ENCODE data around the gene FFAR4. TPM values are rescaled to one million over a fixed set of nuclear protein-coding genes. Genes with fewer than 3 reads are reported as not detected.

FFAR4 gene
- total and polyA plus RNA-seq, 2 experiments from 2014 or later: 0.06 TPM; not detected in 1

GRCh38 chr10:93613126-93613525 is 46.7 kb downstream of the FFAR4 start (continued):
- TF ChIP-seq, protein P1, sequence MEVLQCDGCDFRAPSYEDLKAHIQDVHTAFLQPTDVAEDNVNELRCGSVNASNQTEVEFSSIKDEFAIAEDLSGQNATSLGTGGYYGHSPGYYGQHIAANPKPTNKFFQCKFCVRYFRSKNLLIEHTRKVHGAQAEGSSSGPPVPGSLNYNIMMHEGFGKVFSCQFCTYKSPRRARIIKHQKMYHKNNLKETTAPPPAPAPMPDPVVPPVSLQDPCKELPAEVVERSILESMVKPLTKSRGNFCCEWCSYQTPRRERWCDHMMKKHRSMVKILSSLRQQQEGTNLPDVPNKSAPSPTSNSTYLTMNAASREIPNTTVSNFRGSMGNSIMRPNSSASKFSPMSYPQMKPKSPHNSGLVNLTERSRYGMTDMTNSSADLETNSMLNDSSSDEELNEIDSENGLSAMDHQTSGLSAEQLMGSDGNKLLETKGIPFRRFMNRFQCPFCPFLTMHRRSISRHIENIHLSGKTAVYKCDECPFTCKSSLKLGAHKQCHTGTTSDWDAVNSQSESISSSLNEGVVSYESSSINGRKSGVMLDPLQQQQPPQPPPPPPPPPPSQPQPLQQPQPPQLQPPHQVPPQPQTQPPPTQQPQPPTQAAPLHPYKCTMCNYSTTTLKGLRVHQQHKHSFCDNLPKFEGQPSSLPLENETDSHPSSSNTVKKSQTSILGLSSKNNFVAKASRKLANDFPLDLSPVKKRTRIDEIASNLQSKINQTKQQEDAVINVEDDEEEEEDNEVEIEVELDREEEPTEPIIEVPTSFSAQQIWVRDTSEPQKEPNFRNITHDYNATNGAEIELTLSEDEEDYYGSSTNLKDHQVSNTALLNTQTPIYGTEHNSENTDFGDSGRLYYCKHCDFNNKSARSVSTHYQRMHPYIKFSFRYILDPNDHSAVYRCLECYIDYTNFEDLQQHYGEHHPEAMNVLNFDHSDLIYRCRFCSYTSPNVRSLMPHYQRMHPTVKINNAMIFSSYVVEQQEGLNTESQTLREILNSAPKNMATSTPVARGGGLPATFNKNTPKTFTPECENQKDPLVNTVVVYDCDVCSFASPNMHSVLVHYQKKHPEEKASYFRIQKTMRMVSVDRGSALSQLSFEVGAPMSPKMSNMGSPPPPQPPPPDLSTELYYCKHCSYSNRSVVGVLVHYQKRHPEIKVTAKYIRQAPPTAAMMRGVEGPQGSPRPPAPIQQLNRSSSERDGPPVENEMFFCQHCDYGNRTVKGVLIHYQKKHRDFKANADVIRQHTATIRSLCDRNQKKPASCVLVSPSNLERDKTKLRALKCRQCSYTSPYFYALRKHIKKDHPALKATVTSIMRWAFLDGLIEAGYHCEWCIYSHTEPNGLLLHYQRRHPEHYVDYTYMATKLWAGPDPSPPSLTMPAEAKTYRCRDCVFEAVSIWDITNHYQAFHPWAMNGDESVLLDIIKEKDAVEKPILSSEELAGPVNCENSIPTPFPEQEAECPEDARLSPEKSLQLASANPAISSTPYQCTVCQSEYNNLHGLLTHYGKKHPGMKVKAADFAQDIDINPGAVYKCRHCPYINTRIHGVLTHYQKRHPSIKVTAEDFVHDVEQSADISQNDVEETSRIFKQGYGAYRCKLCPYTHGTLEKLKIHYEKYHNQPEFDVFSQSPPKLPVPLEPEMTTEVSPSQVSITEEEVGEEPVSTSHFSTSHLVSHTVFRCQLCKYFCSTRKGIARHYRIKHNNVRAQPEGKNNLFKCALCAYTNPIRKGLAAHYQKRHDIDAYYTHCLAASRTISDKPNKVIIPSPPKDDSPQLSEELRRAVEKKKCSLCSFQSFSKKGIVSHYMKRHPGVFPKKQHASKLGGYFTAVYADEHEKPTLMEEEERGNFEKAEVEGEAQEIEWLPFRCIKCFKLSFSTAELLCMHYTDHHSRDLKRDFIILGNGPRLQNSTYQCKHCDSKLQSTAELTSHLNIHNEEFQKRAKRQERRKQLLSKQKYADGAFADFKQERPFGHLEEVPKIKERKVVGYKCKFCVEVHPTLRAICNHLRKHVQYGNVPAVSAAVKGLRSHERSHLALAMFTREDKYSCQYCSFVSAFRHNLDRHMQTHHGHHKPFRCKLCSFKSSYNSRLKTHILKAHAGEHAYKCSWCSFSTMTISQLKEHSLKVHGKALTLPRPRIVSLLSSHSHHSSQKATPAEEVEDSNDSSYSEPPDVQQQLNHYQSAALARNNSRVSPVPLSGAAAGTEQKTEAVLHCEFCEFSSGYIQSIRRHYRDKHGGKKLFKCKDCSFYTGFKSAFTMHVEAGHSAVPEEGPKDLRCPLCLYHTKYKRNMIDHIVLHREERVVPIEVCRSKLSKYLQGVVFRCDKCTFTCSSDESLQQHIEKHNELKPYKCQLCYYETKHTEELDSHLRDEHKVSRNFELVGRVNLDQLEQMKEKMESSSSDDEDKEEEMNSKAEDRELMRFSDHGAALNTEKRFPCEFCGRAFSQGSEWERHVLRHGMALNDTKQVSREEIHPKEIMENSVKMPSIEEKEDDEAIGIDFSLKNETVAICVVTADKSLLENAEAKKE (CRISPR knock-in tag; IDR thresholded peaks at IDR 0.05): no peak

- H3K4me2 ChIP-seq: no peak overlapping the region
These were observed 47.8 kb downstream of the FFAR4 start for GRCh38 chr10:93614101-93614825.

More at GRCh38 chr10:93614101-93614825, 47.8 kb downstream of the FFAR4 start:
- Histone ChIP-seq H3K4me1 (ENCODE audit: insufficient read depth) (no peaks in the 10 kb centered on the region; the same call in 1 of the 2 replicates), H3K36me3 (ENCODE audit: insufficient read depth) (no peaks in the 10 kb centered on the region), H3F3A (replicated peaks; ENCODE audit: low read depth) (no peaks in the 10 kb centered on the region), H3K4me3 (no peak overlapping the region), H4K20me1 (replicated peaks; ENCODE audit: insufficient read depth) (no peaks in the 10 kb centered on the region), H3K79me2 (replicated peaks; ENCODE audit: insufficient read depth) (no peaks in the 10 kb centered on the region), H3K27me3 (ENCODE audit: insufficient read depth) (no peaks in the 10 kb centered on the region), H3K27ac (ENCODE audit: low read depth) (no peak overlapping the region), H2AFZ (no peak overlapping the region), H3K9me2 (ENCODE audit: insufficient read depth) (no peaks in the 10 kb centered on the region)
- no peaks in the 10 kb centered on the region for H3K36me3 Mint-ChIP-seq (ENCODE audit: low read depth)
- H3K4me3 Mint-ChIP-seq: no peak overlapping the region
- TF ChIP-seq, protein P1 (CRISPR knock-in tag; IDR thresholded peaks at IDR 0.05): no peak
- TF ChIP-seq ZNF331 (CRISPR knock-in tag; IDR thresholded peaks at IDR 0.05; ENCODE audit: low read depth) (no peak), EZH2phosphoT487 (IDR thresholded peaks at IDR 0.05; ENCODE audit: unreplicated experiment) (no peak), ZNF114 (CRISPR knock-in tag; IDR thresholded peaks at IDR 0.05) (no peak), EZH2 (IDR thresholded peaks at IDR 0.05; ENCODE audit: low read depth, unreplicated experiment) (no peak), NANOG (IDR thresholded peaks at IDR 0.05; ENCODE audit: borderline replicate concordance) (no peak)
- peaks cover 2% of the 10 kb centered on the region for H3K27me3 Mint-ChIP-seq (ENCODE audit: insufficient read depth, low read depth, poor library complexity)
- H3K9me3 Mint-ChIP-seq: no peaks in the 10 kb centered on the region
- no peak overlapping the region for H3K27ac Mint-ChIP-seq
- H3K4me1 Mint-ChIP-seq: peaks cover 11% of the 10 kb centered on the region
- ATAC-seq: no peak
- no peak for DNase-seq (ENCODE audit: low spot score)
